Ovary (tissue), 9 donors: ENCODE measurements around the gene CEP85L. TPM values are rescaled to one million over a fixed set of nuclear protein-coding genes. Genes with fewer than 3 reads are reported as not detected.

ENCODE experiments used
- DNase-seq, 5 donors: peaks; one replicate each; pipeline ENCODE4 v3.0.0-alpha.2; 2019 to 2020
- H3K27ac ChIP-seq, 2 donors: fragments of 200-600 bp; one replicate each; pipeline versions ENCODE4 v1.5.1 to v1.8.0; 2019 to 2022
- H3K27me3 ChIP-seq: fragments of 200-600 bp; one replicate; pipeline ENCODE4 v1.8.0; 2022
- H3K36me3 ChIP-seq: fragments of 200-600 bp; sonication (generic); one replicate; pipeline ENCODE4 v1.5.1; 2019
- H3K4me1 ChIP-seq: one replicate; pipeline ENCODE4 v1.8.1; 2013; ENCODE audit warnings: mild to moderate bottlenecking, moderate library complexity; ENCODE audit not compliant: insufficient read depth
- H3K4me3 ChIP-seq: fragments of 200-600 bp; sonication (generic); one replicate; pipeline ENCODE4 v1.5.1; 2017
- H3K9me3 ChIP-seq, 2 donors: fragments of 200-600 bp in 1 of 2; sonication (generic) in 1 of 2; one replicate each; pipeline versions ENCODE4 v1.5.1 to v1.8.1; 2013 to 2019; ENCODE audit warnings: mild to moderate bottlenecking in 1 of 2, moderate library complexity in 1 of 2
- EP300 ChIP-seq: sonication (generic); formaldehyde crosslinking; IDR thresholded peaks from one replicate; pipeline ENCODE4 v1.6.1; 2017; ENCODE audit warnings: antibody characterized with exemption
- POLR2A ChIP-seq: fragments of 450-650 bp; IDR thresholded peaks from one replicate; pipeline ENCODE4 v1.6.1; 2017; ENCODE audit warnings: antibody characterized with exemption, mild to moderate bottlenecking, moderate library complexity
- WGBS, 3 donors: extraction: QIAGEN DNeasy Blood & Tissue Kit in 1 of 3; methylation state at CpG; one replicate each; pipeline versions ENCODE4 v1.1.5 to v1.1.7; 2013 to 2017; 5-methylcytosine and 5-hydroxymethylcytosine counted together
- intact Hi-C, 4 donors: fragments of 100-400 bp; cut with DNase I; formaldehyde crosslinking; loops; one replicate each; pipeline versions ENCODE4 v1.11.0 to v1.15.1; 2022 to 2023
- polyA plus RNA-seq, 2 donors: library from polyadenylated mRNA; stranded (reverse); fragments of 200-250 nt in 1 of 2; fragments of 350-450 nt in 1 of 2; fragmentation: Illumina TruSeq in 1 of 2; extraction: RNeasy Lipid Tissue Mini Kit (QIAGEN cat#74804) in 1 of 2; gene quantifications; one replicate each; pipeline ENCODE4 v1.2.3, GENCODE V29; 2013 to 2014
- total RNA-seq, 7 donors: library from RNA; depleted of rRNA in 2 of 7; stranded (reverse); fragments of >200 nt in 2 of 7; fragmentation: NEBNext Ultra II Directional in 3 of 7; extraction: Animal tissue kit (Norgen Biotek cat#: 25700) in 3 of 7; gene quantifications; one replicate each; pipeline versions ENCODE4 v1.1.0 to v1.2.4, GENCODE V29; 2016 to 2023
- TF ChIP-seq, protein P1 (sequence below), 3 donors: fragments of 450-650 bp in 2 of 3; fragments of 200-600 bp in 1 of 3; IDR thresholded peaks; one replicate each; pipeline versions ENCODE4 v1.5.1 to v1.8.0; 2016 to 2022; ENCODE audit warnings: antibody characterized with exemption in 3 of 3, mild to moderate bottlenecking in 1 of 3
- donor health status: DM: no; HTN: no; CAD: no; lungs with moderate emphysema.
- donor health status: DM: no; HTN: no; CAD: no.
- donor health status: Bipolar disorder and iron deficiency.
- donor health status: DM: yes; HTN: yes; CAD: no.
- donor health status: DM: no; HTN: no; CAD: no.
- donor health status: DM: yes; HTN: yes; CAD: no.

CEP85L gene
- total and polyA plus RNA-seq, 9 donors: 4.0 to 33.4 (median 24.3) TPM

DNA sequence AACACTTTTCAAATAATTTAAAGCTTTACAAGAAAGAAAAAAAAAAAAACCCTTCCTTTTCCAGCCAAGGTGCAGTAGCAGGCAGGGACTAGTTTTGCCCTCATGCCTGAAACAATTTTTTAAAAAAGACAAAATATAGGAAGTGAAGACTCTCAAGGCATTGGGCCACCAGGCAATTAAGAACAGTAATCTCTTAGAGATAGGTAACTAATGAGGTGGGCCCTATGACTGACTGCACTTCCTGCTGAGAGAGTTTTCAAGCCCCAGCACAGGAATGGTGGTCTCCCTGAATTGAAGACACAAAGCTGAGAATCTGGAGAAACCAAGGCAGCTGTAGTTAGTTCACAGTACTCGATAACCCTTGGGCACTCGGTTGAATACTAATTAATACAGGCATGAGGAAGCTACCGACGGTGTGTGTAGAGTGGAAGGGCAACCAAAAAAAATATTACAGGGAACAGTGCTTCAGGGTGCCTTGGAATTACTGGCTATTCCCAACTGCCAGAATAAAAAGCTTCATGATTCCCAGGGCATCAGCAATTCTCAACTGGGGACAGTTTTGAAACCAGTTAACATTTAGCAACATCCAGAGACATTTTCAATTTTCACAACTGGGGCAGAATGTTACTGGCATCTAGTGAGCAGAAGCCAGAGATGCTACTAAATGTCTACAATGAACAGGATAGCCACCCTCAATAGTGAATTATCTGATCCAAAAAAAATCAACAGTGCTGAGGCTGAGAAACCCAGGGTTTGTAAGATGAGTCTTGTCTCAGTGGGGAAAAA, 139.3 kb downstream of the CEP85L start:
- Histone ChIP-seq H3K36me3 (no peaks in the 10 kb centered on the region), H3K4me1 (no peaks in the 10 kb centered on the region), H3K27ac (no peak overlapping the region), H3K4me3 (no peak overlapping the region), H3K27me3 (no peaks in the 10 kb centered on the region), H3K9me3 (no peaks in the 10 kb centered on the region)
- TF ChIP-seq POLR2A (no peak), EP300 (no peak)
- TF ChIP-seq, protein P1, sequence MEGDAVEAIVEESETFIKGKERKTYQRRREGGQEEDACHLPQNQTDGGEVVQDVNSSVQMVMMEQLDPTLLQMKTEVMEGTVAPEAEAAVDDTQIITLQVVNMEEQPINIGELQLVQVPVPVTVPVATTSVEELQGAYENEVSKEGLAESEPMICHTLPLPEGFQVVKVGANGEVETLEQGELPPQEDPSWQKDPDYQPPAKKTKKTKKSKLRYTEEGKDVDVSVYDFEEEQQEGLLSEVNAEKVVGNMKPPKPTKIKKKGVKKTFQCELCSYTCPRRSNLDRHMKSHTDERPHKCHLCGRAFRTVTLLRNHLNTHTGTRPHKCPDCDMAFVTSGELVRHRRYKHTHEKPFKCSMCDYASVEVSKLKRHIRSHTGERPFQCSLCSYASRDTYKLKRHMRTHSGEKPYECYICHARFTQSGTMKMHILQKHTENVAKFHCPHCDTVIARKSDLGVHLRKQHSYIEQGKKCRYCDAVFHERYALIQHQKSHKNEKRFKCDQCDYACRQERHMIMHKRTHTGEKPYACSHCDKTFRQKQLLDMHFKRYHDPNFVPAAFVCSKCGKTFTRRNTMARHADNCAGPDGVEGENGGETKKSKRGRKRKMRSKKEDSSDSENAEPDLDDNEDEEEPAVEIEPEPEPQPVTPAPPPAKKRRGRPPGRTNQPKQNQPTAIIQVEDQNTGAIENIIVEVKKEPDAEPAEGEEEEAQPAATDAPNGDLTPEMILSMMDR (IDR thresholded peaks at IDR 0.05): no peak
- 90 to 96% (median 94%) methylated on average over 4 of the region's 4 CpGs for WGBS, 3 donors
- DNase-seq: no peak
- intact Hi-C loops: no loop called here

DNA sequence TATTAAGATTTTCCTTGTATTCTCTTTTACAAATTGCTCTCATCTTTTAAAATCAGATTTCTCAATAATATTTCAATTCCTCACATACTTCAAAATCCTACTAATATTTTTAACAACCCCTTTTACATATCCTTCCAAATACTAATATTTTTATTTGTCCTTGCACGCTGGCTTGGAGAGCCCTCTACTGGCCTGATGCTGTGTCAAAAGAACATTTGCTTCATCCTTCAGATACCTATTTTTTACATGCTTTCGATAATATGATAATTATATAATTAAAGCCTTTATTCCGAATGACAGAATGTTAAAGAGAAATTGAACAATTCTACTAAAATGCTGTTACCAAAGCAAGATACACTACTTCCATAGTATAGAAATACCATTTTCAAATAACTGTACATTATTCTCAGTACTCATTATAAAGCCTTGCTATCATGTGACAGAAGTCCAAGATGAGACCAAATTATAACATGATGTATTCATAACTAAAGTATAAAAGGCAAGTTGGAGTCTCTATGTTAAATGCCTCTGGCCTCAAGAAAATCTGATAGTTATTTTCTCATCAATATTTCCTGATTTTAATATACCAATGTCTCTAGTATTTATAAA, 142.3 kb downstream of the CEP85L start:
- no peak overlapping the region for H3K27ac ChIP-seq
- H3K4me3 ChIP-seq: no peak overlapping the region
- intact Hi-C loops: loop anchor here in 1 of 4 donors (2.0 kb wide), 1 partner anchor 226 kb away; no protein-coding TSS in a partner anchor
- WGBS, 3 donors: 53 to 63% (median 58%) methylated on average over 3 of the region's 3 CpGs
- TF ChIP-seq POLR2A (no peak), EP300 (no peak)
- TF ChIP-seq, protein P1 (IDR thresholded peaks at IDR 0.05): peak in 1 of 3 donors; percentile 25
- H3K27me3 ChIP-seq: no peaks in the 10 kb centered on the region
- no peaks in the 10 kb centered on the region for H3K4me1 ChIP-seq
- H3K36me3 ChIP-seq: no peaks in the 10 kb centered on the region
- no peak for DNase-seq
- no peaks in the 10 kb centered on the region for H3K9me3 ChIP-seq

DNA sequence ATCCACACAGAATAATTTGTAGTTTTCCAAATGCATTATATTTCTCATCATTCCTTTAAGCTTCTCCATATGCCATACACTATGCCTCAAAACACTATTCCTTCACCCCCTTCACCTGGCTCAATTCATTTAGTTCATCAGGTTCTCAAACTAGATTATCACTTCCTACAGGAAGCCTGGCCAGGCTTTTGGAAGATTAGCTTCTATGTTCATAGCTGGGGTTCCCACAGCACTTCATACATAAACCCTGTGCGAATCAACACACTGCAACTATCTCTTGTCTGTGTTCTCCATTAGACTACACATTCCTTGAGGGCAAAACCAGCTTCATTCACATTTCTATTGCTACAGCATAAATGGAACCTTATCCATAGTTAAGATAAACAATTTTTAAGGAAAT, 143.8 kb downstream of the CEP85L start:
- Histone ChIP-seq H3K27me3 (no peaks in the 10 kb centered on the region), H3K4me3 (no peak overlapping the region), H3K27ac (no peak overlapping the region), H3K9me3 (no peaks in the 10 kb centered on the region), H3K4me1 (no peaks in the 10 kb centered on the region), H3K36me3 (no peaks in the 10 kb centered on the region)
- WGBS, 3 donors: 94 to 95% (median 95%) methylated on average over 1 of the region's 1 CpG
- intact Hi-C loops: loop anchor here in 1 of 4 donors (2.0 kb wide), 1 partner anchor 225 kb away; no protein-coding TSS in a partner anchor
- DNase-seq: no peak
- TF ChIP-seq EP300 (no peak), POLR2A (no peak)
- TF ChIP-seq, protein P1 (IDR thresholded peaks at IDR 0.05): no peak

DNA sequence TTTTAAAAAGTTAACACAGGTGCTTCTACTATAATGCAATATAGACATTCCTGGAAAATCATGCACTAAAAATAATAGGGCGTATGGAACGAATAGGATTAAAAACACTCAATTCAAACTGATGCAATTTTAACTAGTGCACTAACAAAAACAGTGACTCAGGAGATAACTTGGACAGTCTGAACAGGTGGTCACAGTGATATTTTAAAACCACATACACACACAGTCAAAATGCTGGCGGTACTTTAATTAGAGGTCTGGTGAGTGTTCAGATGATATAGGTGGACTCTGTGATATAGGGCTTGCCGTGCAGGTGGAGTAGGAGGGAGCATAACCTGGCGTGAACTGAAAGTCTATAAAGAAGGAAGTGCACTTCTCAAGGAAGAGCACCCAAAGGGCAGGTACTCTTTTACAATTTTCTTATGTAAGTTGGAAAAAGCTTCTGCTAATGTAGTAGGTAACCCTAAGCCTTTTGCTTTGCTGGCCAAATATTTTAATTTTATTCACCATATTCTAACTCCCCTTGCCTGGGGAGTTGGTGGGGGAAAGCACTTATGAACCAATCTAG, 145.2 kb downstream of the CEP85L start:
- no peak overlapping the region for H3K4me3 ChIP-seq
- WGBS, 3 donors: 67 to 78% (median 67%) methylated on average over 5 of the region's 5 CpGs
- H3K36me3 ChIP-seq: no peaks in the 10 kb centered on the region
- H3K27me3 ChIP-seq: no peaks in the 10 kb centered on the region
- no peak overlapping the region for H3K27ac ChIP-seq
- no peaks in the 10 kb centered on the region for H3K9me3 ChIP-seq
- DNase-seq: no peak
- no peaks in the 10 kb centered on the region for H3K4me1 ChIP-seq
- no peak for TF ChIP-seq EP300
- TF ChIP-seq POLR2A: no peak
- TF ChIP-seq, protein P1 (IDR thresholded peaks at IDR 0.05): no peak
- intact Hi-C loops: no loop called here
